NK-92 (cell line): ENCODE results near the gene EMD.
"Not testable (repeated sequence)": the region's sequence is repeated elsewhere in the genome, so short reads cannot be mapped to it uniquely, and the experiment has no call there.

Experiments used
- DNase-seq: peaks from one replicate; lab custom pipeline; 2025; ENCODE audit not compliant: unreplicated experiment; lab: John Stamatoyannopoulos, UW

EMD gene

DNA sequence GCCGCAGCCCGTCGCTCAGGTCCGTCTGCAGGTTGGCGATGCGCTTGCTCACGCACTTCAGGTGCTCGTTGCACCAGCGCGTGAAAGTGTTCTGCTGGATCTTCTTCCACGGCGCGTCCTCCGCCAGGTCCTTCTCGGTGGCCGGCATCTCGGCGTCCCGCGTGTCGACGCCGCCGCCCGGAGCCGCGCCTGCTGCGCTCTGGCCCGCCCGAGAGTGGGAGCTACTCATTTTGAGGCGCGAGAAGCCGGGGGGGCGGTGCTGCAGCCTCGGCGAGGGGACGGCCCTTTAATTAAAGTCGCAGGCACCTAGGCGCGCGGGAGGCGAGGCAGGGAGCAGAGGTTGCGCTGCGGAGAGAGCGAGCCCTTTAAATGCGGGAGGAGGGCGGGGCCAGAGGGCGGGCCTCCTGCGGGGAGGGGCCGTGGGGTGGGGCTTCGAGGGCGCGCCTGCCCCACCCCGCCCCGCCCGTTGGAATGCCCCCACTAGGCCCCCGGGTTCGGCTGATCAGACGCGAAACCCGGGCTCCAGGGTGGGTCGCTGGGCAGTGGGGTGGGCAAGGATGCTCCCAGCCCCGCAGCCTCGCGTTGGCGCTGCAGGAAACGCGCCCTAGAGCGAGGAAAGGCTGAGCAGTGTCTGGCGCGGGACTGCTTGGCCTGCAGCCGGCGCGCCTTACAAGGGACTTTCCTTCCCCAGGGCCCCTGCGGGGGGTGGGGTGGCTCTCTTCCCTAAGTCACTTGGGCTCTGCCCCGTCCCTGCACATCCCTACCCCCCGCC is 7.9 kb upstream of the EMD start:
- DNase-seq = peak; percentile 33

DNA sequence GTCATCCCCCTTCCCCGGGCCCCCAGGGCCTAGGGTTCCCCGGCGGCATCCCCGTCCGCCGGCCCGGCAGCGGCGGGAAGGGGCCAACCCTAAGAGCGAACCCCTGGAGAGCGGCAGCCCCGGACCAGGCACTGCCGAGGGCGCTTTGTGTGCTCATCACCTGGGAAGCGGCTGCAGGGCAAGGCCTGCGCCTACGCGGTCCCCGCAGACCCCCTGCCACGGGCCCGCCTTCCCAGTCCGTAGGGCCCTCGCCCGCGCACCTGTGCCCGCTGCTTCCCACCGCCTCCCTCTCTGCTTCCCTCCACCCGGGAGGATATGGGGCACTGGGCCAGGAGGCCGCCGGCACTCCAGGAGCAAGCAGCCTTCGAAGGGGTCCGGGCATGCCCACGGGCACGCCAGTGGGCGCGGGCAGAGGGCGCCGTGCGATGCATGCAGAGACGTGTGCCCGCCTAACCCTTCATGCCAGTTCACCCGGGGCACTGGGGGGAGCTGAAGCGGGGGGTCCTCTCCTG is 7.2 kb upstream of the EMD start:
- DNase-seq = no peak

DNA sequence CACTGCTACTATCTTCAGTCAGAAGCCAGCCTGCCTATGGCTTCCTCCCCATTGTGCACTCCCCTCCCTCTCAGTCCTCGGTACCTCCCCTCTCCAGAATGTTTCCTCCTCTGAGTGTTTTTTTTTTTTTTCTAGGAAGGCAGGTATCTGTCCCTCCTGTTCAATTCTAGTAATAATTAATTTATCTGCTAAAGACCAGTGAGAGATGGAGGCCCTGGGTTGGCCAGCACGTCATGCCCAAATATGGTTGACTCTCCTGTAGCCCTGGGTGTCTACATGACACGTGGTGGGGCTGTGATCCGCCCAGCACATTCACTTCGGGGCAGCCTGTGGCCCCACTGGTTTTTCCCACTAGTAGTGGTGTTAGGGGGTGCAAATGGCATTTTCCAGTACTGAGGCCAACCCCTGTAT is 6.5 kb upstream of the EMD start:
- no peak for DNase-seq

DNA sequence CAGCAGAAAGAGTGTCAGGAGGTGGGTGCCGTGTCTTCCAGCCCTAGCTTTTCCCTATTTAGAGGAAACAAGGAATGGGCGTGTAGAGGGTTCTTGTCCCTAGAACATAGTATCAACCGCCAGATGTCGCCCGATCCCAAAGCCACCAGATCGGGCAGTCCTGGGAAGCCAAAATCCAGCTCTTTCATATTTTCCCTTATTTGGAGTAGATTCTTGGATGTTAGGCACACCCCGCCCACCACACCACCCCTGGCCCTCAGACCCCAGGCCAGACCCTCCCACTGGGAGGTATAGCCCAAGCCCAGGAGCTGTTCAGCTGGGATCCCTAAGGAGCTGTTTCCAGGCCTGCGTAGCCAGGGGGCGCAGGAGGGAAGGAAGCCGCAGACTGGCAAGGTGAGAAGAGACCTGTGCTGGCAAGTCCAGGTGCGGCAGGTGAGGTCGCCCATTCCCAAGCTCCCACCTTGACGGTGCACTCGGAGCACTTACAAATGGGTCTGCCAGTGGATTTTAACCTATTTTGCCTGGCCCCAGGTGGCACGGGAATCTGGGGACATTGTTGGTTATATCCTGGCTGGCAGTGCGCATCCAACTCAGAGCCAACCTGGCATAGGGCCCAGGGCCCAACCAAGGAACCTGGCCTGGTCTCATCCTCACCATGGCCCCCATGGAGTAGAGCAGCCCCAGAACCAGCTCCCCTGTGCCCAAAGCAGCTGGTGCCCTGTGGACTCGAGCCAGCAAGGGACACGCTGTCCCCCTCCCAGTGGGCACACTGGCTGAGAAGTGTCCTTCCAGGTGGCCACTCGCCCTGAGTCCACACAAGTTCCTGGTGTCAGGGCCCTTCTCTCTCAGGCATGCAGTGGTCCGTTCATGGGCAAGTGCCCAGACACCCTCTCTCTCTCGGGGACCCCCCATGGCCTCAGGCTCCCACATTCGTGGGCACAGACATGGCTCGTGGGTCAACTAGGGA is 5.5 kb upstream of the EMD start:
- DNase-seq = no peak

DNA sequence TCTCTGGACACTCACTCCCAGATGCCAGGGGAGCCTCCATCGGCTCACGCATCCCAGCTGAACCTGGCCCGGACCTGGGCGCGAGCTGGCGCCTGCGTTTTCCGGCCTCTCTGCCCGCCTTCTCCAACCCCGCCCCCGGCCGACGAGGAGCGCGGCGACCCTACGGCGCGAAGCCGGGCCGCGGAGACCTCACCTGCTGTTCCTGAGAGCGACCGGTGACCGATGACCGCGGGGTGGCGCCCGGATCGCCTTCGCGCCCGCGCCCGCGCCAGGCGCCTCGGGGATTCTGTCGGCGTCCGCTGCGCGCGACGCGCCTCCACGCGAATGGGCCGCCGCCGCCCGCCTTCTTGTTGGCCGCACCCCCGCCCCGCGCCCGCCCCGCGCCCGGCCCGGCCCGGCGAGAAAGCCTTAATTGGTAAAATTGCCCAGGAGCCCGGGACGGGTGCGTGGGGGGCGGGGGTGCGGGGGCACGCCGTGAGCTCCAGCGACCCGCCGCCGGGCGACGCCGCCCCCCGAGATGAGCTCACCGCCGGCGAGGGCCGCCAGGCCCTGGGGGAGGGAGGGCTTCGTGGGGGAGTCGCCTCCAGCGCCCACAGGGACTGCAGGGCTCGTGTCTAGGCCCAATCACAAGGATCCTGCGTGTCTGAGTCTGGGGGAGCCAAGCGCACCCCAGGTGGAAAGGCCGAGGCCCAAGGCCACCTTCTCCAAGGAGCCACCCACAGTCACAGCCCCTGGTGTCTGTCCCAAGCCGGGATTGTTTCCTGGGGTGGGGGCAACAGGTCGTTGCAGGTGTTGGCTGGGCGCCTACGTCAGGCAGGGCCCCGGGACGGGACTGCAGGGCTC is 4.6 kb upstream of the EMD start, which contains the start of gene FLNA:
FLNA (minus strand) TSS at position 322 of the 843 bp plus-strand sequence. CDS start 3,389 bp downstream, outside the sequence.
- DNase-seq = no peak

DNA sequence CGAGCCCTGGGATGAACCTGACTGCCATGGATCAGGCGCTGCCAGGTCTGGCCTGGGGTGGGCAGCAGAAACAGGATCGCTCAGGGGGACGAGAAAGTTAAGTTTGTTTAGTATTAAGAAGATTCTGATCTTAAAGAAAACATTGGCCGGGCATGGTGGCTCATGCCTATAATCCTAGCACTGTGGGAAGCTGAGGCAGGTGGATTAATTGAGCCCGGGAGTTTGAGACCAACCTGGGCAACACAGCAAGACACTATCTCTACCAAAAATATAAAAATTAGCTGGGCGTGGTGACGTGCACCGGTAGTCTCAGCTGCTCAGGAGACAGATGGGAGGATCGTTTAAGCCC is 4.0 kb upstream of the EMD start:
- DNase-seq = no peak

DNA sequence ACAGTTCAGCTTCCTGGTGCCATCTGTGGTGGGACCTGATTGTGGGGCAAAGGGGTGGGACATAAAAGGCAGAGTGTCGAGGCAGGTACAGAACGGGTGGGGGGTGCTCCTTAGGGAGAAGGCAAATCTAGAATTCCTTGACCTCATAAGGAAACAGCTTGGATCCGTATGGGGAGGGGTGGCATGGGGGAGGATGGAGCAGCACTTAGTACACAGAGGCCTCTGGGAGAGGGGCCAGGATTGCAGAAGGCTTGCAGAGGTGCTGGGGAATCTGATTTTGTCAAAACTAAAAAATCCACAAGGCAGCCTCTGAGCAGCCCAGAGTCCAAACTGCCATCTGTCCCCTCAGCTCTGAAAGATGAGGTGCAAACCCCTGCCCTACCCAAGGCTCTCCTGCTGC is 2.3 kb upstream of the EMD start:
- DNase-seq = no peak

DNA sequence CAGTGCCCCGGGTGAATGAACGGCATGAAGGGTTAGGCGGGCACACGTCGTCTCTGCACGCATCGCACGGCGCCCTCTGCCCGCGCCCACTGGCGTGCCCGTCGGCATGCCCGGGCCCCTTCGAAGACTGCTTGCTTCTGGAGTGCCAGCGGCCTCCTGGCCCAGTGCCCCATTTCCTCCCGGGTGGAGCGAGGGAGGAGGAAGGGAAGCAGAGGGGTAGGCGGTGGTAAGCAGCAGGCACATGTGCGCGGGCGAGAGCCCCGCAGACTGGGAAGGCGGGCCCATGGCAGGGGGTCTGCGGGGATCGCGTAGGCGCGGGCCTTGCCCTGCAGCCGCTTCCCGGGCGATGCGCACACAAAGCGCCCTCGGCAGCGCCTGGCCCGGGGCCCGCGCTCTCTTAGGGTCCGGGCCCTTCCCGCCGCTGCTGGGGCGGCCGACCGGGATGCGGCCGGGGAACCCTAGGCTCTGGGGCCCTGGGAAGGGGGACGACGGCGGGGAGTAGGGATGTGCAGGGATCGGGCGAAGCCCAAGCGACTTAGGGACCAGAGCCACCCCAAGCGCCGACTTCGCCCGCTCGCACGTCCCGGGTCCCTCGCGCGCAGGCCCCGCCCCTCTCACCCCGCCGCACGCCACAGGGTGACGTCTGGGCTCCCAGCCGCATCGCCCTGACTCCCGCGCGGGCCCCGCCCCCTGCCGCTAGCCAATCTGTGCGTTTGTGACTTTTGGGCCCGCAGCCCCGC is 866 bp upstream of the EMD start:
- DNase-seq = no peak

DNA sequence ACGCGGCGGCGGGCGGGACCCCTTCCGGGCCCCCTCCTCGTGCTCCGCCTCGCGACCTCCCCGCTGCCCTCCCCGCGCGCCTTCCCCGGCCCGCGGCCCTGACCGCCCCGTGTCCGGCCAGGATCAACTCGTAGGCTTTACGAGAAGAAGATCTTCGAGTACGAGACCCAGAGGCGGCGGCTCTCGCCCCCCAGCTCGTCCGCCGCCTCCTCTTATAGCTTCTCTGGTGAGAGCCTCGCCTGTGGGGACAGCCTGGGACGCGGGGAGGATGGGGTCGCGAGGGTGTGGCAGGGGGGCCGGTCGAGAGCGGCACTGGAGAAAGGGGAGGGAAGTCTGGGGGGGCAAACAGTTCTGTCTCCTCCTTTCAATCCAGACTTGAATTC is 465 bp downstream of the EMD start:
- DNase-seq = no peak

DNA sequence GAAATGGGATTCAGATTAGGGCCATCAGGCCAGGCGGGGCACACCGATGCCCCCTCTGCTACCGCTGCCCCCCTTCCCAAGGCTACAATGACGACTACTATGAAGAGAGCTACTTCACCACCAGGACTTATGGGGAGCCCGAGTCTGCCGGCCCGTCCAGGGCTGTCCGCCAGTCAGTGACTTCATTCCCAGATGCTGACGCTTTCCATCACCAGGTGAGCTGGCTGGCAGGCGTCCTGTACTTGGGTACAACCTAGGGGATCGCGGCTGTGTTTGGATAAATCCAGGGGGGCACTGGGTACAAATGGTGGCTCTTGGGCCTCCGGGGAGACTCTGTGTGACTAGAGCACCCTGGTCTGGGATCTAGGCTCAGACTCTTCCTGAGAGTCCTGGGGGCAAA is 1.1 kb downstream of the EMD start:
- DNase-seq = no peak

DNA sequence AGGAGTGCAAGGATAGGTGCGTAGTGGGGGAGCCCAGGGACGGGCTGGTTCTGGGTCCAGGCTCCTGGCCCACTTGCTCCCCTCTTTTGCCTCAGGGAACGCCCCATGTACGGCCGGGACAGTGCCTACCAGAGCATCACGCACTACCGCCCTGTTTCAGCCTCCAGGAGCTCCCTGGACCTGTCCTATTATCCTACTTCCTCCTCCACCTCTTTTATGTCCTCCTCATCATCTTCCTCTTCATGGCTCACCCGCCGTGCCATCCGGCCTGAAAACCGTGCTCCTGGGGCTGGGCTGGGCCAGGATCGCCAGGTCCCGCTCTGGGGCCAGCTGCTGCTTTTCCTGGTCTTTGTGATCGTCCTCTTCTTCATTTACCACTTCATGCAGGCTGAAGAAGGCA is 1.7 kb downstream of the EMD start:
- no peak for DNase-seq

DNA sequence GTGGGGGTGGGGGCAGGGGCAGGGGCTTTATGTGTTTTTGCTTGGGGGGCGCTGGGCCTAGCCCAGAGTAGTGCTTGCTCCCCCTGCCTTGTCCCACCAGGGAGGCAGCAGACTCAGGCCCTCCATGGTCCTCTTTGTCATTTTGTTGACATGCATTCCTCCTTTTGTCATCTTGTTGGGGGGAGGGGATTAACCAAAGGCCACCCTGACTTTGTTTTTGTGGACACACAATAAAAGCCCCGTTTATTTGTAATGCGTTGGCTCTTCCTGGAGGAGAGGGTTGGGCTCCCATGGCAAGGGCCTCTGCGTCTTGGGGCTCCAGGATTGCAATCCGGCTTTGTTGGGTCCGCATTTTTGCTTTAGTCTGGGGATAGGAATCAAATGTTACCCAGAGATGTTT is 2.2 kb downstream of the EMD start:
- DNase-seq = no peak

DNA sequence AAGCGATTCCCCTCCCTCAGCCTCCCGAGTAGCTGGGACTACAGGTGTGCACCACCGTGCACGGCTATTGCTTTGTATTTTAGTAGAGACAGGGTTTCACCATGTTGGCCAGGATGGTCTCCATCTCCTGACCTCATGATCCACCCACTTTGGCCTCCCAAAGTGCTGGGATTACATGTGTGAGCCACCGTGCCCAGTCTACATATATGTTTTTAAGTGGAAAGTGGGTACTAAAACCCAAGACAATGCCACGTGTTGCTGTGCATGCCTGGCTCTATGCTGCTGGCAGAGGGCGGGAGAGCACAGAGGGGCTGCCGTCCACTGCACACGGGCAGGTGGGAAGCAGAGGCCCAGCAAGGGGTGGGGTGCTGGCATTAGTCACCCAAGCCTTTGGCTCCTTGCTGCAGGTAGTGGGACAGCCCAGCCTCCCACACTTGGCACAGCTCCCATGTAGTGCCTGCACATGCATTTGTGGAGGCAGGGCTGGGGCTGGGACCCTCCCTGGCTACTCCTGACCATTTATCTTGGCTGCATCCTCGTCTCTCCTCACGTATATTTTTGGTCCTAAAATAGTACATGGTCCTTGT is 3.5 kb downstream of the EMD start:
- no peak for DNase-seq

DNA sequence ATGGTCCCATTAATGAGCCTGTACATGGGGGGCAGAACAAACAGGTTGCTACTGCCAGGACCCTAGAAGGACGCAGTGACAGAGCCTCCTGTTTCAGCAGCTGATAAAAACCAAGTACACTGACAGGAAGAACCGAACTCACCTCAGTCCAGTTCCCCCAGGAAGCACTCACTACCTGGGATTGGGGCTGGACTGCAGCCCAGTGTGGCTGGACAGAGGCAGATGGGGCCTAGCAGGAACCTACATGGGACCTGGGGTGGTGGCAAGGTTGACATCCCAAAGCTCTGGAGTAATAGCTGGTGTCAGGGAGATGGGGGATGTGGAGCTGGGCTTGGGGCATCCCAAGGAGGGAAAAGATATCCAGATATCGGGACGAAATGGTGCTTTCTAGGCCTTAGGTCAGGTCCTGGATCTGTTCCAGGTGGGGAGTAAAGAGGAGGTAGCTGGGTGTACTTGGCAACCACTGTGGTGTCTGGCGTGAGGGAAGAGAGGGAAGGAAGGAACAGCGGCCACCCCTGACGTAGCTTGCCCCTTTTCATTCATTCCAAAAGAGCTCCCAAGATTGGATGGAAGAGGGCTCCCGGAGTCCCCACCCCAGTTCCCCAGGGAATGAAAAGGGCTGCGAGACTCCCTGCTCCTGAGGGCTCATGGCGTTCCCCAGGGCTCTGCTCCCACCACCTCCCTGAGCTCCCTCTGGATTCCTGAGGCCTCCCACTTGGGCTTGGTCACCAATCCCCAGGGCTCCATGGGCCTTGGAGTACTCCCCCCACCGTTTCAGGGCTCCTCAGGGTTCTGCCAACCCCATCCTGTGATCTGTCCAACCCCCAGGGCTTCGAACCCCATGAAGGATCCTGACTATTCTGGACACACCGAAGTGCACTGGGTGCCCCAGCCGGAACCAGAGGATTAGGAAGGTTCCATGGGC is 4.5 kb downstream of the EMD start:
- DNase-seq = no peak

DNA sequence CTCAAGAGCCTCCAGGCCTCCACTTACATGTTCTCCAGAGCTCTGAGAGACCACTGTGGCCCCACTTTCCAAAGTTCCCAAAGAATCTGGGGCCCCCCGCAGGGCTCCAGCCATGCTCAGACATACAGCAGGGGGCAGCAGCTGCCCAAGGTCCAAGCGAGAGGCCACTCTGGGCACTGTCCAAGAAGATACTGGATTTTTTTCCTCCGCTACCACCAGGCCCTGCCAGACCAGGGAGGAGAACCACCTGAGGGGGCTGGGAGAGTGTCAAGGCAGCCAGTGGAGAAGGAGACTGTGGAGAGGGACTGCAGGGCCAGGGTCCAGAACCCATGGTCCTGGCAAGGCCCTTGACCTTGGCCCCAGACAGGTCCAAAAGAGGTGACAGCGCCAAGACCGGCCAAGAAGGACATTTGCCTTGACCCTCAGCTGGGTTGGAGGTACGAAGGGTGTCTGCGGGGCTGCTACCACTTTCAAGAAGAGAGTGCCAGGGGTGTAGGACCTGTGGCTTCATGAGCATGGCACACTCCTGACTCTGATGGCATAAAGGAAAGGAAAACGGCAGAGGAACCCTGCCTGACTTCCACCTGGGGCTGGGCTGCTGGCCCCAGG is 5.3 kb downstream of the EMD start:
- no peak for DNase-seq

DNA sequence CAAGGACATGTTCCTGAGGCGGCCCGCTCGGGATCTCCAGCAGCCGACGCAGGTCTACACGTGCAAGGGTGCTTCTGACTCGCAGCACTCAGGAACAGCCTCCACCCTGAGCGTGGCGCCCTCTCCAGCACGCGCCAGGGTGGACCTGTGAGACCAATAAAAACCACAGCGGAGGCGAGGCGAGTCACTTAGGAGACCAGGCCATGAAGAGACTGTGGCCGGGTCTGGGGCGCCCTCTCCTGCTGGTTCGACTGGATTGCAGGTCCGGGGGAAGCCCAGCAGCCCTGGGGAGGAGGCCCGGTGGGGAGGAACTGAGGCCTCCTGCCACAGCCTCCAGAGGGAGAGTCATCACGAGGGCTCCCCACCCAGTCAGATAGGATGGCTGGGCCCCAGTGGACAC is 9.0 kb downstream of the EMD start:
- DNase-seq = not testable (repeated sequence)

DNA sequence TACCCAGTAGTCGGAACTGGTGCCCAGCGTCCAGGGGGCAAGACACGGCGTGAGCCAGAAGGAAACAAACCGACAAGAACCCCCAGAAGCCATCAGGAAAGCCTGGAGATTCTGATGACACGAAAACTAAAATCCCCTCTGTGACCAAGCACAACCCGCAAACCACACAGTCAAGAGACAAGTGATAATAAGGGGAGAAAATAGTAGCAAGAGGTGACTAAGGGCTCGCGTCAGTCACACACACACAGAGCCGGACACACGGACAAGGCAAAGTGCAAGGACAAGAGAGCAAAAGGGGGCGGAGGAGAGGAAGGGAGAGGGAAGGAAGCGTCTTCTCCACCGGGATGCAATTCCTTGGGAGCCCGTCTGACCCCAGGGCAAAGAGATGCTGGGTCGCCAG is 9.6 kb downstream of the EMD start:
- DNase-seq = not testable (repeated sequence)
